Measurements from ENCODE around the gene KIF3A.

KIF3A gene

DNA sequence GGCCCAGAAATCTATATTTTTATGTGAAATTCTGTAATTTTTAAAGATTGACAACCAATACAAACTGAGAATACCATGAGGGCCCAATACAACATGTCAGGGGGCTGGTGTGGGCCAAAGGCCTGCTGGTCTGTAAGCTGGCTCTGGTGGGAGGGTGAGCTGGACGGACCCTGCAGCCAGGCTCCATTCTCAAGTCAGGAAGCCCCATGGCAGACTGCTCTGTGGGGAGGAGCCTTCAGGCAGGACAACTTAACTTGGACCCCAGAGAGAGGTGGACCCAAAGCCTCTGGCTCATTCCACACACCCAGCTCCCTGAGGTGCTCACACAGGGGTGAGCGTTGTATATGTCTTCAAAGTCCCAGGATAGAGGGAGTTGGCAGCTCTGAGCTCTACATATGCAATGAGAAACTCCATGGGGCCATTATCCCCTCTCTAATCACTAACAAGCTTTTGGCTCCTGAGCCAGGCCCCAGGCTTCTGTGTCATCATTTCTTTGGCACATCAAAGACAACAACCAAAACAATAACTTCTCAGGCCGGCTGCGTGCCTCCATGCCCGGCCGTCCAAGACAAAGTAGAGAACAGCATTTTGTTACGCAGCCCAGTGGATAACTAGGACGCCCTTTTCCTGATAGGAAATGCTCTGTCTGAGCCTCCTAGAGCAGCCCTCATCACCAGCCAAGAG lies 33.3 kb upstream of the KIF3A start:
- Histone ChIP-seq H3K4me1 (ENCODE audit: control insufficient read depth, insufficient read depth, low read length) (peaks cover 59% of the 10 kb centered on the region), H3K9ac (ENCODE audit: low read length in 2 of 2) (no peak overlapping the region), H3K27ac (ENCODE audit: low read length) (no peak overlapping the region)

GRCh38 chr5:132768485-132768868 lies 31.1 kb upstream of the KIF3A start:
- Histone ChIP-seq H3K9ac (ENCODE audit: low read length in 2 of 2) (no peak overlapping the region), H3K27ac (ENCODE audit: low read length) (no peak overlapping the region), H3K9me3 (ENCODE audit: control insufficient read depth in 2 of 2, low read length in 2 of 2) (no peaks in the 10 kb centered on the region), H3K4me1 (ENCODE audit: control insufficient read depth, insufficient read depth, low read length) (peaks cover 44% of the 10 kb centered on the region), H3K4me3 (ENCODE audit: low read length in 2 of 2) (no peak overlapping the region), H3K36me3 (ENCODE audit: control insufficient read depth in 2 of 2, insufficient read depth in 2 of 2, low read length in 2 of 2) (peaks cover 6 to 7% of the 10 kb centered on the region in 2 donors), H3K27me3 (ENCODE audit: control insufficient read depth in 1 of 2, insufficient read depth in 2 of 2, low read length in 2 of 2) (no peaks in the 10 kb centered on the region)

More for the DNA sequence above, 33.3 kb upstream of the KIF3A start:
- H3K4me3 ChIP-seq (ENCODE audit: low read length in 2 of 2), result no peak overlapping the region
- H3K36me3 ChIP-seq (ENCODE audit: control insufficient read depth in 2 of 2, insufficient read depth in 2 of 2, low read length in 2 of 2), result no peaks in the 10 kb centered on the region
- H3K9me3 ChIP-seq (ENCODE audit: control insufficient read depth in 2 of 2, low read length in 2 of 2), result no peaks in the 10 kb centered on the region
- no peaks in the 10 kb centered on the region for H3K27me3 ChIP-seq (ENCODE audit: control insufficient read depth in 1 of 2, insufficient read depth in 2 of 2, low read length in 2 of 2)

- Histone ChIP-seq H3K9ac (ENCODE audit: low read length in 2 of 2) (no peak overlapping the region), H3K4me3 (ENCODE audit: low read length in 2 of 2) (no peak overlapping the region), H3K27ac (ENCODE audit: low read length) (no peak overlapping the region), H3K9me3 (ENCODE audit: control insufficient read depth in 2 of 2, low read length in 2 of 2) (no peaks in the 10 kb centered on the region), H3K27me3 (ENCODE audit: control insufficient read depth in 1 of 2, insufficient read depth in 2 of 2, low read length in 2 of 2) (no peaks in the 10 kb centered on the region), H3K36me3 (ENCODE audit: control insufficient read depth in 2 of 2, insufficient read depth in 2 of 2, low read length in 2 of 2) (peaks cover 6 to 10% of the 10 kb centered on the region in 2 donors), H3K4me1 (ENCODE audit: control insufficient read depth, insufficient read depth, low read length) (peaks cover 32% of the 10 kb centered on the region)
Observed at GRCh38 chr5:132767150-132767549, 29.8 kb upstream of the KIF3A start.

GRCh38 chr5:132766806-132767055 lies 29.4 kb upstream of the KIF3A start:
- no peaks in the 10 kb centered on the region for H3K27me3 ChIP-seq (ENCODE audit: control insufficient read depth in 1 of 2, insufficient read depth in 2 of 2, low read length in 2 of 2)
- H3K4me1 ChIP-seq (ENCODE audit: control insufficient read depth, insufficient read depth, low read length), result peaks cover 32% of the 10 kb centered on the region
- no peak overlapping the region for H3K4me3 ChIP-seq (ENCODE audit: low read length in 2 of 2)
- H3K9ac ChIP-seq (ENCODE audit: low read length in 2 of 2), result no peak overlapping the region
- peaks cover 6 to 13% of the 10 kb centered on the region in 2 donors for H3K36me3 ChIP-seq (ENCODE audit: control insufficient read depth in 2 of 2, insufficient read depth in 2 of 2, low read length in 2 of 2)
- no peak overlapping the region for H3K27ac ChIP-seq (ENCODE audit: low read length)
- no peaks in the 10 kb centered on the region for H3K9me3 ChIP-seq (ENCODE audit: control insufficient read depth in 2 of 2, low read length in 2 of 2)

- Histone ChIP-seq H3K4me3 (ENCODE audit: low read length in 2 of 2) (no peak overlapping the region), H3K27me3 (ENCODE audit: control insufficient read depth in 1 of 2, insufficient read depth in 2 of 2, low read length in 2 of 2) (no peaks in the 10 kb centered on the region), H3K27ac (ENCODE audit: low read length) (no peak overlapping the region), H3K9me3 (ENCODE audit: control insufficient read depth in 2 of 2, low read length in 2 of 2) (no peaks in the 10 kb centered on the region), H3K36me3 (ENCODE audit: control insufficient read depth in 2 of 2, insufficient read depth in 2 of 2, low read length in 2 of 2) (peaks cover 12 to 18% of the 10 kb centered on the region in 2 donors), H3K4me1 (ENCODE audit: control insufficient read depth, insufficient read depth, low read length) (peaks cover 30% of the 10 kb centered on the region), H3K9ac (ENCODE audit: low read length in 2 of 2) (no peak overlapping the region)
Observed at GRCh38 chr5:132766020-132766805, 28.9 kb upstream of the KIF3A start.

DNA sequence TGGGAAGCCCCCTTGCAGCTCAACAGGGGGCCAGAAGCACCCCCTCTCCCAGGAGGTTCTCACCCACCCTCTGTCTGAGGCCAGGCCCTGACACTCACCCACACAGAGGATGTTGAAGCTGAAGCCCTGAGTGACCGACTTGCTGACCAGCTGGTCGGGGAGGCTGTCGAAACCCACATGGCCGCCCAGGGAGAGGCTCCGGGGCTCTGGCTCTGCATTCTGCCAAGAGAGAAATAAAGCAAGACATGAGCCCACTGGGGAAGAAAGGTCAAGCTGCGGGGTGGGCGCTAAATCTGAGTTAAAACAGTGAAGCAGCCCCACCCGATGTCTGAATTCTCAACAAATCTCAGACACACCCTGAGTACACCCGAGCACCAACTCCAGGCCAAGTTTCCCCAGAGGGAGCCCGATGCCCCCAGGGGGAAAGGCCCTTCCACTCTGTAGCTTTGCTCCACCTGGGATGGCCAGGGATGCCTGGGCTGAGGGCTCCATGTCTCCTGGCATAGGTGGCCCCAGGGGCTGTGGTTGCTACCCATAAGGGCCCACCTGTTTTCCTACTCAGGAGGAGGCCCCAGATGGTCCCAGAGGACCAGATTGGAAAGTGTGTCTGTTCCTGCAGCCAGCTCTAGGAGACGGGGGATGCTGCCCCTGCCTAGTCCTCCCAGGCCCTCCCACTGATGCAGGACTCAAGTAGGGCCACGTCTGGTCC lies 28.1 kb upstream of the KIF3A start:
- Histone ChIP-seq H3K27me3 (ENCODE audit: control insufficient read depth in 1 of 2, insufficient read depth in 2 of 2, low read length in 2 of 2) (no peaks in the 10 kb centered on the region), H3K27ac (ENCODE audit: low read length) (no peak overlapping the region), H3K9me3 (ENCODE audit: control insufficient read depth in 2 of 2, low read length in 2 of 2) (no peaks in the 10 kb centered on the region), H3K4me3 (ENCODE audit: low read length in 2 of 2) (no peak overlapping the region), H3K9ac (ENCODE audit: low read length in 2 of 2) (no peak overlapping the region), H3K36me3 (ENCODE audit: control insufficient read depth in 2 of 2, insufficient read depth in 2 of 2, low read length in 2 of 2) (peaks cover 16 to 24% of the 10 kb centered on the region in 2 donors), H3K4me1 (ENCODE audit: control insufficient read depth, insufficient read depth, low read length) (peaks cover 24% of the 10 kb centered on the region)

GRCh38 chr5:132764671-132765238 lies 27.4 kb upstream of the KIF3A start:
- Histone ChIP-seq H3K27me3 (ENCODE audit: control insufficient read depth in 1 of 2, insufficient read depth in 2 of 2, low read length in 2 of 2) (no peaks in the 10 kb centered on the region), H3K27ac (ENCODE audit: low read length) (no peak overlapping the region), H3K9me3 (ENCODE audit: control insufficient read depth in 2 of 2, low read length in 2 of 2) (no peaks in the 10 kb centered on the region), H3K4me1 (ENCODE audit: control insufficient read depth, insufficient read depth, low read length) (peaks cover 22% of the 10 kb centered on the region), H3K9ac (ENCODE audit: low read length in 2 of 2) (no peak overlapping the region), H3K36me3 (ENCODE audit: control insufficient read depth in 2 of 2, insufficient read depth in 2 of 2, low read length in 2 of 2) (peaks cover 16 to 28% of the 10 kb centered on the region in 2 donors), H3K4me3 (ENCODE audit: low read length in 2 of 2) (no peak overlapping the region)

DNA sequence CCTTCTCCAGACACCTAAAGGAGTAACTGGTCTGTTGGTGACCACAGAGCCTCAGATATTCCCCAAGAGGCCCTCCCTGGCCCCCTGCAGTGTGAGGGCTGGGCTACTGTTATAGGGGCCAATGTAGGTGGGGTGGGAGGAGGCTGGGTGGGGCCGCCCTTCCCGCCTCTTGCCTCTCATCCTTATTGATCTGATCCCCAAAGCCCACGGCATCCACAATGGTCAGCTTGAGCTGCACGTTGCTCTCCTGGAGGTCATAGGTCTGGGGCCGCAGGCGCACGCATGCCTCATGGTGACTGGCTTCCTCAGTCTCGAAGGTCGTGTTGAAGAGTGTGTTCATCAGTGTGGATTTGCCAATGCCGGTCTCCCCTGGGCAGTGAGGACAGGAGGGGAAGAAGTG lies 26.7 kb upstream of the KIF3A start:
- Histone ChIP-seq H3K4me3 (ENCODE audit: low read length in 2 of 2) (no peak overlapping the region), H3K27me3 (ENCODE audit: control insufficient read depth in 1 of 2, insufficient read depth in 2 of 2, low read length in 2 of 2) (no peaks in the 10 kb centered on the region), H3K4me1 (ENCODE audit: control insufficient read depth, insufficient read depth, low read length) (peaks cover 19% of the 10 kb centered on the region), H3K9ac (ENCODE audit: low read length in 2 of 2) (no peak overlapping the region), H3K27ac (ENCODE audit: low read length) (no peak overlapping the region), H3K9me3 (ENCODE audit: control insufficient read depth in 2 of 2, low read length in 2 of 2) (no peaks in the 10 kb centered on the region), H3K36me3 (ENCODE audit: control insufficient read depth in 2 of 2, insufficient read depth in 2 of 2, low read length in 2 of 2) (peaks cover 16 to 34% of the 10 kb centered on the region in 2 donors)

DNA sequence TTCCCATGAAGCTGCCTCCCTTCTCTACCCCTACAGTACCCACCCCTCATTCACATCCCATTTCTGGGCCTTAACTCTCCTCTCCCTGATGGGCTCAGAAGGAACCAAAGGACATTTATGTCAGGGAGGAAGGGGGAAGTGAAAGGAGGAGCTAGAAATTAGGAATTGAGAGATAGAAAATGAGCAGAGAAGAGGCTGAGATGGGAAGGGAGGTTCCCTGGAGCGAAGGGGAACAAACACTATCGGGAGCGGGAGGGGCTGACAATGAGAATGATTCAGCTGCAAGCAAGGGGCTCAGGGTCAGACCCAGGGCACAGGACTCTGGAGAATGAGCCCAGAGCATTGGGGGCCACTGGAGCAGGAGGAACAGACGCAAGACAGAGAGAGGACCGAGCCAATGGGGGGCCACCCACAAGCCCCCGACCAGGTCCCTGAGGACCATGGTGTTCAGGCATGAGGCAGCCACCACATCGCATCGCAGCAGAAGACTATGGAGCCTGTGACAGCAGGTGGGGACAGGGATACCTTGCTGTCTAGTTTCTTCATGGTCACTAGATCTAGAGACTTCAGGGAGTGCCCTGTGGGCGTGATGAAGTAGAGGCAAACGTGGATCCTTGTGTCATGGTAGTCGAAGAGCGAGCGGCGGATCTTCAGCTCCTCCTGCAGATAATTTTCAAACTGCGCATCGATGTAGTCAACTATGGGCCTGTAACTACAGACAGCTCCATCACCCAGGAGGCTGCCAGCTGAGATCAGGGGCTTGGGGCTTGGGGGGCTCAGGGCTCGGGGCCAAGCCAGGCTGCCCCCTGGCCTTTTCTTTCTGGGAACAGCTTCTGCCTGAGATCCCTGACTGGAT lies 26.1 kb upstream of the KIF3A start:
- Histone ChIP-seq H3K4me3 (ENCODE audit: low read length in 2 of 2) (no peak overlapping the region), H3K36me3 (ENCODE audit: control insufficient read depth in 2 of 2, insufficient read depth in 2 of 2, low read length in 2 of 2) (peaks cover 22 to 35% of the 10 kb centered on the region in 2 donors), H3K27me3 (ENCODE audit: control insufficient read depth in 1 of 2, insufficient read depth in 2 of 2, low read length in 2 of 2) (no peaks in the 10 kb centered on the region), H3K4me1 (ENCODE audit: control insufficient read depth, insufficient read depth, low read length) (peaks cover 13% of the 10 kb centered on the region), H3K9ac (ENCODE audit: low read length in 2 of 2) (no peak overlapping the region), H3K9me3 (ENCODE audit: control insufficient read depth in 2 of 2, low read length in 2 of 2) (no peaks in the 10 kb centered on the region), H3K27ac (ENCODE audit: low read length) (no peak overlapping the region)

All from stomach smooth muscle (tissue), 2 donors.